HEK293 (cell line): ENCODE data around the gene MSMP.

Experiments
- CTCF ChIA-PET: fragments of 350-600 bp; formaldehyde crosslinking; extraction: SDS; loops from one replicate; lab custom pipeline; 2021; ENCODE audit warnings: antibody characterized with exemption; lab: Yijun Ruan, JAX
- POLR2A ChIA-PET: fragments of 300-600 bp; formaldehyde crosslinking; extraction: SDS; loops from one replicate; lab custom pipeline; 2020; ENCODE audit warnings: antibody characterized with exemption, inconsistent platforms; lab: Yijun Ruan, JAX
- H3K27ac ChIP-seq: fragments of 200-500 bp; sonication (Bioruptor generic); 2 replicates; pipeline ENCODE4 v1.5.1; 2014; ENCODE audit warnings: low read depth, low read length, control low read depth, inconsistent platforms; ENCODE audit errors: extremely low read depth
- H3K36me3 ChIP-seq, 2 experiments: fragments of 200-500 bp in 1 of 2; sonication (Bioruptor generic) in 1 of 2; 1 replicate in 1 of 2; 2 replicates in 1 of 2; pipeline ENCODE4 v1.5.1; 2014 to 2017; ENCODE audit warnings: inconsistent platforms in 2 of 2, low read length in 2 of 2; ENCODE audit not compliant: control insufficient read depth in 2 of 2, insufficient read depth in 1 of 2
- H3K4me1 ChIP-seq: fragments of 200-500 bp; sonication (Bioruptor generic); 2 replicates; pipeline ENCODE4 v1.5.1; 2014; ENCODE audit warnings: mild to moderate bottlenecking, low read length, inconsistent platforms; ENCODE audit not compliant: control insufficient read depth, insufficient read depth
- H3K4me3 ChIP-seq: 2 replicates; pipeline ENCODE4 v1.5.1; 2011; ENCODE audit warnings: low read depth, mild to moderate bottlenecking, control low read depth, low read length, moderate library complexity
- H3K9me3 ChIP-seq: fragments of 200-500 bp; sonication (Bioruptor generic); 2 replicates; pipeline ENCODE4 v1.5.1; 2014; ENCODE audit warnings: low read depth, low read length, inconsistent platforms; ENCODE audit not compliant: control insufficient read depth, insufficient read depth
- BCL11B ChIP-seq: fragments of 450-650 bp; formaldehyde crosslinking; IDR thresholded peaks from 2 replicates; pipeline ENCODE4 v1.5.1; 2016; ENCODE audit warnings: low read depth, missing biosample characterization, missing genetic modification characterization
- FEZF1 ChIP-seq: fragments of 450-650 bp; formaldehyde crosslinking; IDR thresholded peaks from 2 replicates; pipeline ENCODE4 v1.5.1; 2016; ENCODE audit warnings: missing biosample characterization, missing genetic modification characterization
- WT1 ChIP-seq: fragments of 450-650 bp; formaldehyde crosslinking; IDR thresholded peaks from 2 replicates; pipeline ENCODE4 v1.5.1; 2016; ENCODE audit warnings: missing biosample characterization, missing genetic modification characterization
- ZBTB20 ChIP-seq: fragments of 450-650 bp; formaldehyde crosslinking; IDR thresholded peaks from 2 replicates; pipeline ENCODE4 v1.5.1; 2016; ENCODE audit warnings: missing biosample characterization, missing genetic modification characterization
- ZNF112 ChIP-seq: fragments of 450-650 bp; formaldehyde crosslinking; IDR thresholded peaks from 2 replicates; pipeline ENCODE4 v1.5.0; 2017; ENCODE audit warnings: missing biosample characterization, missing genetic modification characterization
- ZNF223 ChIP-seq: fragments of 450-650 bp; formaldehyde crosslinking; IDR thresholded peaks from 2 replicates; pipeline ENCODE4 v1.5.1; 2016; ENCODE audit warnings: missing biosample characterization, missing genetic modification characterization
- ZNF23 ChIP-seq: fragments of 450-650 bp; formaldehyde crosslinking; IDR thresholded peaks from 2 replicates; pipeline ENCODE4 v1.5.1; 2016; ENCODE audit warnings: missing biosample characterization, missing genetic modification characterization, borderline replicate concordance
- ZNF248 ChIP-seq: fragments of 450-650 bp; formaldehyde crosslinking; IDR thresholded peaks from 2 replicates; pipeline ENCODE4 v1.5.1; 2017; ENCODE audit warnings: missing biosample characterization, missing genetic modification characterization
- ZNF266 ChIP-seq: fragments of 450-650 bp; formaldehyde crosslinking; IDR thresholded peaks from 2 replicates; pipeline ENCODE4 v1.5.1; 2016; ENCODE audit warnings: missing biosample characterization, missing genetic modification characterization, low read depth
- ZNF324 ChIP-seq: fragments of 450-650 bp; formaldehyde crosslinking; IDR thresholded peaks from 2 replicates; pipeline ENCODE4 v1.5.1; 2016; ENCODE audit warnings: missing biosample characterization, missing genetic modification characterization
- ZNF416 ChIP-seq: fragments of 450-650 bp; formaldehyde crosslinking; IDR thresholded peaks from 2 replicates; pipeline ENCODE4 v1.5.1; 2016; ENCODE audit warnings: missing biosample characterization, missing genetic modification characterization
- ZNF423 ChIP-seq: fragments of 450-650 bp; formaldehyde crosslinking; IDR thresholded peaks from 2 replicates; pipeline ENCODE4 v1.5.1; 2016; ENCODE audit warnings: missing biosample characterization, missing genetic modification characterization
- ZNF501 ChIP-seq: fragments of 450-650 bp; formaldehyde crosslinking; IDR thresholded peaks from 2 replicates; pipeline ENCODE4 v1.5.1; 2016; ENCODE audit warnings: missing biosample characterization, missing genetic modification characterization
- ZNF600 ChIP-seq: fragments of 450-650 bp; formaldehyde crosslinking; IDR thresholded peaks from 2 replicates; pipeline ENCODE4 v1.5.1; 2016; ENCODE audit warnings: missing biosample characterization, missing genetic modification characterization
- TF ChIP-seq, protein P1 (sequence below): fragments of 450-650 bp; formaldehyde crosslinking; IDR thresholded peaks from 2 replicates; pipeline ENCODE4 v1.5.1; 2017; ENCODE audit warnings: missing biosample characterization, missing genetic modification characterization
- TF ChIP-seq, protein P2 (sequence below): fragments of 450-650 bp; formaldehyde crosslinking; IDR thresholded peaks from 2 replicates; pipeline ENCODE4 v1.5.1; 2016; ENCODE audit warnings: missing biosample characterization, missing genetic modification characterization
- TF ChIP-seq, protein P3 (sequence below): fragments of 450-650 bp; formaldehyde crosslinking; conservative IDR thresholded peaks from 2 replicates; pipeline ENCODE4 v1.5.1; 2016; ENCODE audit warnings: low read depth, missing biosample characterization, missing genetic modification characterization
- TF ChIP-seq, protein P4 (sequence below): fragments of 450-650 bp; formaldehyde crosslinking; IDR thresholded peaks from 2 replicates; pipeline ENCODE4 v1.5.1; 2016; ENCODE audit warnings: missing biosample characterization, missing genetic modification characterization
- TF ChIP-seq, protein P5 (sequence below): fragments of 450-650 bp; formaldehyde crosslinking; IDR thresholded peaks from 2 replicates; pipeline ENCODE4 v1.5.1; 2016; ENCODE audit warnings: missing biosample characterization, missing genetic modification characterization

The MSMP gene

DNA sequence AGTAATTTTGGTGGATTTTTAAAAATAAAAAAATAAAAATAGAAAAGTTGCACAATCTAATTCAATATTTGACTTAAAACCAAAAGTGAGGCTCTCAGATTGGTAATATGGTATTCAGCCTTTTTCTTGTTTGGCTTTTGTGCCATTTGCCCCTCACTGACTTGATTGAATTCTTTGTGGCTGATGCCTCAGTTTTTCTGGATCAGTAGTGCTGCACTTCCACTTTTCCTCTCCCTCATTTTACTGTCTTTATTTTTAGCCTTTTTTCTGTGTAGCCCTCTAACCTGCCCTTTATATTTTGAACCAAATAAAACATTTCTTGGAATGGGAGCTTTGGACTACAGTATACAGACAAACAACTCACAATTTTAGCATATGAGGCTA lies 3.8 kb upstream of the MSMP start:
- no peaks in the 10 kb centered on the region for H3K9me3 ChIP-seq
- CTCF ChIA-PET = interaction anchor here (0.7 to 3.9 kb wide), 4 partner anchors 9 to 92 kb away, joined by 4 to 20 read pairs (median 5); partner anchors contain the start of genes CREB3 and TLN1
- peak overlapping the region; percentile 94; the same call in 1 of the 2 replicates for H3K27ac ChIP-seq
- H3K4me1 ChIP-seq = peaks cover 13% of the 10 kb centered on the region
- peak overlapping the region; percentile 71 for H3K4me3 ChIP-seq
- TF ChIP-seq ZNF266 (tag by site-specific recombination) (no peak), BCL11B (tag by site-specific recombination) (no peak), ZNF112 (no peak), ZNF223 (tag by site-specific recombination) (no peak), ZNF248 (tag by site-specific recombination) (no peak), ZNF501 (tag by site-specific recombination) (no peak), FEZF1 (tag by site-specific recombination) (no peak)
- TF ChIP-seq, protein P1, sequence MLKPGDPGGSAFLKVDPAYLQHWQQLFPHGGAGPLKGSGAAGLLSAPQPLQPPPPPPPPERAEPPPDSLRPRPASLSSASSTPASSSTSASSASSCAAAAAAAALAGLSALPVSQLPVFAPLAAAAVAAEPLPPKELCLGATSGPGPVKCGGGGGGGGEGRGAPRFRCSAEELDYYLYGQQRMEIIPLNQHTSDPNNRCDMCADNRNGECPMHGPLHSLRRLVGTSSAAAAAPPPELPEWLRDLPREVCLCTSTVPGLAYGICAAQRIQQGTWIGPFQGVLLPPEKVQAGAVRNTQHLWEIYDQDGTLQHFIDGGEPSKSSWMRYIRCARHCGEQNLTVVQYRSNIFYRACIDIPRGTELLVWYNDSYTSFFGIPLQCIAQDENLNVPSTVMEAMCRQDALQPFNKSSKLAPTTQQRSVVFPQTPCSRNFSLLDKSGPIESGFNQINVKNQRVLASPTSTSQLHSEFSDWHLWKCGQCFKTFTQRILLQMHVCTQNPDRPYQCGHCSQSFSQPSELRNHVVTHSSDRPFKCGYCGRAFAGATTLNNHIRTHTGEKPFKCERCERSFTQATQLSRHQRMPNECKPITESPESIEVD = no peak
- TF ChIP-seq, protein P2, sequence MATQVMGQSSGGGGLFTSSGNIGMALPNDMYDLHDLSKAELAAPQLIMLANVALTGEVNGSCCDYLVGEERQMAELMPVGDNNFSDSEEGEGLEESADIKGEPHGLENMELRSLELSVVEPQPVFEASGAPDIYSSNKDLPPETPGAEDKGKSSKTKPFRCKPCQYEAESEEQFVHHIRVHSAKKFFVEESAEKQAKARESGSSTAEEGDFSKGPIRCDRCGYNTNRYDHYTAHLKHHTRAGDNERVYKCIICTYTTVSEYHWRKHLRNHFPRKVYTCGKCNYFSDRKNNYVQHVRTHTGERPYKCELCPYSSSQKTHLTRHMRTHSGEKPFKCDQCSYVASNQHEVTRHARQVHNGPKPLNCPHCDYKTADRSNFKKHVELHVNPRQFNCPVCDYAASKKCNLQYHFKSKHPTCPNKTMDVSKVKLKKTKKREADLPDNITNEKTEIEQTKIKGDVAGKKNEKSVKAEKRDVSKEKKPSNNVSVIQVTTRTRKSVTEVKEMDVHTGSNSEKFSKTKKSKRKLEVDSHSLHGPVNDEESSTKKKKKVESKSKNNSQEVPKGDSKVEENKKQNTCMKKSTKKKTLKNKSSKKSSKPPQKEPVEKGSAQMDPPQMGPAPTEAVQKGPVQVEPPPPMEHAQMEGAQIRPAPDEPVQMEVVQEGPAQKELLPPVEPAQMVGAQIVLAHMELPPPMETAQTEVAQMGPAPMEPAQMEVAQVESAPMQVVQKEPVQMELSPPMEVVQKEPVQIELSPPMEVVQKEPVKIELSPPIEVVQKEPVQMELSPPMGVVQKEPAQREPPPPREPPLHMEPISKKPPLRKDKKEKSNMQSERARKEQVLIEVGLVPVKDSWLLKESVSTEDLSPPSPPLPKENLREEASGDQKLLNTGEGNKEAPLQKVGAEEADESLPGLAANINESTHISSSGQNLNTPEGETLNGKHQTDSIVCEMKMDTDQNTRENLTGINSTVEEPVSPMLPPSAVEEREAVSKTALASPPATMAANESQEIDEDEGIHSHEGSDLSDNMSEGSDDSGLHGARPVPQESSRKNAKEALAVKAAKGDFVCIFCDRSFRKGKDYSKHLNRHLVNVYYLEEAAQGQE = no peak
- H3K36me3 ChIP-seq = peaks cover 0 to 35% of the 10 kb centered on the region in 2 experiments; a peak in 1 of 3 replicates
- POLR2A ChIA-PET = interaction anchor here (2.6 kb wide), 1 partner anchor 26 kb away, joined by 12 read pairs; the partner anchor contains the start of genes CREB3 and TLN1

DNA sequence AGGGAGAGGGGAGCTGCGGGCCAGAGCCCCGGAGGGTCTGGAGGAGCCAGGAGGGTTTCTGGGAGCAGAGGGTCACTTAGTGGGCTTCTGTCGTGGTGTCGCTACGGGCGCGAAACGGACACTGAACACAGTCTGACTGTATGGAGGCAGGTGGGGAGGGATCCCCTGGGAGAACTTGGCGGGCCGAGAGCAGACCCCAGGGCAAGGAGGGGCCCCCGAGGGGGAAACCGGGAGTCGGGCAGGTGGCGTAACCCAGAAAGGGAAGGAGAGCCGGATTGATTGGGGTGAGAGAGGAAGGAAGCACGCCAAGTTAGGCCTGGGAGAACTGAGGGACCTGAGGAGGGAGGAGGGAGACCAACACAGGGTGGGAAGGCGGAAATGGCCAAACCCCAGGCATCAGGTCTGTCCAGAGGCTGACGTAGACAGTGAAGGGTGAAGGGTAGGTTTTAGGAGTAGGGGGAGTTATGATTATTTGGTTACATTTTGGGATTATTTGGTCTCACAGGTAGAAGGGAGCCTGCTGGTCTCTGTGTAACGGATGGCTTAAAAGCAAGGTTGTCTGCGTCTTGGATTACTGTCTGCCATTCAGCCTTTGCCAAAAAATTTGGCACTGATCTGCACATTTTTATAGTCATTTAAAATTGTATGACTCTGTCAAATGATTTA lies 3.3 kb upstream of the MSMP start:
- peaks cover 0 to 40% of the 10 kb centered on the region in 2 experiments; a peak in 1 of 3 replicates for H3K36me3 ChIP-seq
- TF ChIP-seq, protein P3, sequence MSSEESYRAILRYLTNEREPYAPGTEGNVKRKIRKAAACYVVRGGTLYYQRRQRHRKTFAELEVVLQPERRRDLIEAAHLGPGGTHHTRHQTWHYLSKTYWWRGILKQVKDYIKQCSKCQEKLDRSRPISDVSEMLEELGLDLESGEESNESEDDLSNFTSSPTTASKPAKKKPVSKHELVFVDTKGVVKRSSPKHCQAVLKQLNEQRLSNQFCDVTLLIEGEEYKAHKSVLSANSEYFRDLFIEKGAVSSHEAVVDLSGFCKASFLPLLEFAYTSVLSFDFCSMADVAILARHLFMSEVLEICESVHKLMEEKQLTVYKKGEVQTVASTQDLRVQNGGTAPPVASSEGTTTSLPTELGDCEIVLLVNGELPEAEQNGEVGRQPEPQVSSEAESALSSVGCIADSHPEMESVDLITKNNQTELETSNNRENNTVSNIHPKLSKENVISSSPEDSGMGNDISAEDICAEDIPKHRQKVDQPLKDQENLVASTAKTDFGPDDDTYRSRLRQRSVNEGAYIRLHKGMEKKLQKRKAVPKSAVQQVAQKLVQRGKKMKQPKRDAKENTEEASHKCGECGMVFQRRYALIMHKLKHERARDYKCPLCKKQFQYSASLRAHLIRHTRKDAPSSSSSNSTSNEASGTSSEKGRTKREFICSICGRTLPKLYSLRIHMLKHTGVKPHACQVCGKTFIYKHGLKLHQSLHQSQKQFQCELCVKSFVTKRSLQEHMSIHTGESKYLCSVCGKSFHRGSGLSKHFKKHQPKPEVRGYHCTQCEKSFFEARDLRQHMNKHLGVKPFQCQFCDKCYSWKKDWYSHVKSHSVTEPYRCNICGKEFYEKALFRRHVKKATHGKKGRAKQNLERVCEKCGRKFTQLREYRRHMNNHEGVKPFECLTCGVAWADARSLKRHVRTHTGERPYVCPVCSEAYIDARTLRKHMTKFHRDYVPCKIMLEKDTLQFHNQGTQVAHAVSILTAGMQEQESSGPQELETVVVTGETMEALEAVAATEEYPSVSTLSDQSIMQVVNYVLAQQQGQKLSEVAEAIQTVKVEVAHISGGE (tag by site-specific recombination) = peak; percentile 46; the same call in 1 of the 2 replicates
- 0 out of 2 replicates have a peak, but pooled peaks have one; percentile 49 for TF ChIP-seq ZNF324 (tag by site-specific recombination)
- peak; percentile 18; the same call in 1 of the 2 replicates for TF ChIP-seq WT1 (tag by site-specific recombination)
- peak; percentile 22; the same call in 1 of the 2 replicates for TF ChIP-seq ZNF423
- TF ChIP-seq ZNF416 (tag by site-specific recombination) = no peak
- TF ChIP-seq ZNF600 = peak; percentile 67
- TF ChIP-seq, protein P4, sequence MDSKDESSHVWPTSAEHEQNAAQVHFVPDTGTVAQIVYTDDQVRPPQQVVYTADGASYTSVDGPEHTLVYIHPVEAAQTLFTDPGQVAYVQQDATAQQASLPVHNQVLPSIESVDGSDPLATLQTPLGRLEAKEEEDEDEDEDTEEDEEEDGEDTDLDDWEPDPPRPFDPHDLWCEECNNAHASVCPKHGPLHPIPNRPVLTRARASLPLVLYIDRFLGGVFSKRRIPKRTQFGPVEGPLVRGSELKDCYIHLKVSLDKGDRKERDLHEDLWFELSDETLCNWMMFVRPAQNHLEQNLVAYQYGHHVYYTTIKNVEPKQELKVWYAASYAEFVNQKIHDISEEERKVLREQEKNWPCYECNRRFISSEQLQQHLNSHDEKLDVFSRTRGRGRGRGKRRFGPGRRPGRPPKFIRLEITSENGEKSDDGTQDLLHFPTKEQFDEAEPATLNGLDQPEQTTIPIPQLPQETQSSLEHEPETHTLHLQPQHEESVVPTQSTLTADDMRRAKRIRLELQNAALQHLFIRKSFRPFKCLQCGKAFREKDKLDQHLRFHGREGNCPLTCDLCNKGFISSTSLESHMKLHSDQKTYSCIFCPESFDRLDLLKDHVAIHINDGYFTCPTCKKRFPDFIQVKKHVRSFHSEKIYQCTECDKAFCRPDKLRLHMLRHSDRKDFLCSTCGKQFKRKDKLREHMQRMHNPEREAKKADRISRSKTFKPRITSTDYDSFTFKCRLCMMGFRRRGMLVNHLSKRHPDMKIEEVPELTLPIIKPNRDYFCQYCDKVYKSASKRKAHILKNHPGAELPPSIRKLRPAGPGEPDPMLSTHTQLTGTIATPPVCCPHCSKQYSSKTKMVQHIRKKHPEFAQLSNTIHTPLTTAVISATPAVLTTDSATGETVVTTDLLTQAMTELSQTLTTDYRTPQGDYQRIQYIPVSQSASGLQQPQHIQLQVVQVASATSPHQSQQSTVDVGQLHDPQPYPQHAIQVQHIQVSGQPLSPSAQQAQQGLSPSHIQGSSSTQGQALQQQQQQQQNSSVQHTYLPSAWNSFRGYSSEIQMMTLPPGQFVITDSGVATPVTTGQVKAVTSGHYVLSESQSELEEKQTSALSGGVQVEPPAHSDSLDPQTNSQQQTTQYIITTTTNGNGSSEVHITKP (tag by site-specific recombination) = peak; percentile 15; the same call in 1 of the 2 replicates
- peak; percentile 75 for TF ChIP-seq ZBTB20 (tag by site-specific recombination)
- no peak for TF ChIP-seq ZNF23 (tag by site-specific recombination)
- TF ChIP-seq, protein P5, sequence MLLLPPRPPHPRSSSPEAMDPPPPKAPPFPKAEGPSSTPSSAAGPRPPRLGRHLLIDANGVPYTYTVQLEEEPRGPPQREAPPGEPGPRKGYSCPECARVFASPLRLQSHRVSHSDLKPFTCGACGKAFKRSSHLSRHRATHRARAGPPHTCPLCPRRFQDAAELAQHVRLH (tag by site-specific recombination) = 0 out of 2 replicates have a peak, but pooled peaks have one; percentile 61

More for the DNA sequence above, 3.3 kb upstream of the MSMP start:
- H3K4me1 ChIP-seq = peaks cover 13% of the 10 kb centered on the region
- peak overlapping the region; percentile 94 for H3K27ac ChIP-seq
- POLR2A ChIA-PET = interaction anchor here (0.6 to 2.6 kb wide), 14 partner anchors 10 to 411 kb away, joined by 3 to 21 read pairs (median 3); partner anchors contain the start of genes CREB3, GBA2, HINT2 and RGP1
- no peaks in the 10 kb centered on the region for H3K9me3 ChIP-seq
- CTCF ChIA-PET = interaction anchor here (0.6 to 3.9 kb wide), 12 partner anchors 9 to 287 kb away, joined by 3 to 20 read pairs (median 4); partner anchors contain the start of genes CREB3 and TLN1
- H3K4me3 ChIP-seq = peak overlapping the region; percentile 71
